HUES6 (cell line): ENCODE measurements around the gene ESR2.

Source experiments
- H3K27ac ChIP-seq: 2 replicates; pipeline ENCODE4 v1.7.0; 2013; ENCODE audit warnings: low read depth, mild to moderate bottlenecking, low read length, inconsistent platforms
- H3K27me3 ChIP-seq: 2 replicates; pipeline ENCODE4 v1.6.1; 2013; ENCODE audit warnings: low read length; ENCODE audit not compliant: control insufficient read depth, insufficient read depth
- H3K36me3 ChIP-seq: 2 replicates; pipeline ENCODE4 v1.6.1; 2013; ENCODE audit warnings: low read length; ENCODE audit not compliant: control insufficient read depth, insufficient read depth
- H3K4me1 ChIP-seq: 2 replicates; pipeline ENCODE4 v1.6.1; 2013; ENCODE audit warnings: low read length; ENCODE audit not compliant: control insufficient read depth, insufficient read depth
- H3K4me3 ChIP-seq: 2 replicates; pipeline ENCODE4 v1.5.1; 2013; ENCODE audit warnings: low read depth, low read length
- H3K9ac ChIP-seq: one replicate; pipeline ENCODE4 v1.6.1; 2013; ENCODE audit warnings: mild to moderate bottlenecking, low read length
- H3K9me3 ChIP-seq: 2 replicates; pipeline ENCODE4 v1.6.1; 2013; ENCODE audit warnings: low read depth, low read length; ENCODE audit not compliant: control insufficient read depth, insufficient read depth

ESR2 gene

GRCh38 chr14:64209444-64210131 lies 84.6 kb downstream of the ESR2 start:
- H3K4me1 ChIP-seq: no peaks in the 10 kb centered on the region
- no peak overlapping the region for H3K9ac ChIP-seq

GRCh38 chr14:64208981-64209380 lies 85.2 kb downstream of the ESR2 start:
- Histone ChIP-seq H3K36me3 (peaks cover 58% of the 10 kb centered on the region), H3K27me3 (no peaks in the 10 kb centered on the region), H3K4me3 (no peak overlapping the region), H3K9me3 (no peaks in the 10 kb centered on the region), H3K4me1 (no peaks in the 10 kb centered on the region), H3K9ac (no peak overlapping the region), H3K27ac (no peak overlapping the region)

More at GRCh38 chr14:64209444-64210131, 84.6 kb downstream of the ESR2 start:
- Histone ChIP-seq H3K27me3 (no peaks in the 10 kb centered on the region), H3K9me3 (no peaks in the 10 kb centered on the region), H3K36me3 (peaks cover 64% of the 10 kb centered on the region), H3K27ac (no peak overlapping the region), H3K4me3 (no peak overlapping the region)

DNA sequence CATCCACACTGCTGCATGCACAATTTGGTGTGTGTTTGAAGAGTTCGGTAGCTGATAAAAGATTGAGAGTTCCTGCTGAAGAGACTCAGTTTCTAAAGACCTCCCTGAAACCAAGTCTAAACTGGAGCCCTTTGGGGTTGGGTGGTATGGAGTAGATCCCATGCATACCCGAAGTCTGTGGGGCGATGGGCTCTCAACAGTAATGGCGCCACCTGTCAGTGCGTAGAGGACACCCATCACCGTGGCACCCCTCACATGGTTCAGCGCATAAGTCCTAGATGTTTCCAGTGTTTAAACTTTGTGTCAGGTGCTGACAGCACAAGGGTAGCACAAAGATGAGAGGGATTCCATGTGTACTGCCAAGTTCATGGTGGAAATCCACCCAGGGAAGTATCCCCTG lies 85.9 kb downstream of the ESR2 start:
- Histone ChIP-seq H3K4me1 (no peaks in the 10 kb centered on the region), H3K9ac (no peak overlapping the region), H3K36me3 (peaks cover 51% of the 10 kb centered on the region), H3K9me3 (no peaks in the 10 kb centered on the region), H3K4me3 (no peak overlapping the region), H3K27ac (no peak overlapping the region), H3K27me3 (no peaks in the 10 kb centered on the region)

DNA sequence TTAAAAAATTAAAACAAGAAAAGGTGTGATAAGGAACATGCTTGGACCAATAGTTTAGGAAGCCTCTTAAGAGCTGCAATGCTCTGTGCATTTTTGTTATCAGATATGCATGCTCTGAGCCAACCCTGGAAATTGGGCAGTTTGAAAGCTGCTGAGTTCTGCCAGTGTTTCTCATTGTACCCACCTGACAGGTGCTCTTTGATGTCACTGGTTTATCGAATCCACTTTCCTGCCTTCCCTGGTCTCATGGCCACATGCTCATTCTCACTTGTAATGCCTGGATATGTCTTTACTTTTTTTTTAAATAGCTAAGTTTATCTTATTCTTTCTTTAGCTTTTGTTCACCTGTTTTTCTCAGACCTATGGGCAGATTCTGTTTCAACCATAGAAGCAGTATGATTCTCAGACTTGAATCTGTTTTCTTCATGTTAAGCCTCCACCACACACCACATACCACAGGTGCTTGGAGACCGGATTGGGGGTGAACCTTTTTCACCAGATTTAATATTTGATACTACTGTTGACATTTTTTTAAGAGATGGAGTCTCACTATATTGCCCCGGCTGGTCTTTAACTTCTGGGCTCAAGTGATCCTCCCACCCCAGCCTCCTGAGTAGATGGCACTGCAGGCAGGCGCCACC lies 90.7 kb downstream of the ESR2 start:
- H3K4me1 ChIP-seq: peaks cover 15% of the 10 kb centered on the region
- no peak overlapping the region for H3K4me3 ChIP-seq
- H3K9ac ChIP-seq: no peak overlapping the region
- no peaks in the 10 kb centered on the region for H3K9me3 ChIP-seq
- no peak overlapping the region for H3K27ac ChIP-seq
- peaks cover 7% of the 10 kb centered on the region for H3K36me3 ChIP-seq
- no peaks in the 10 kb centered on the region for H3K27me3 ChIP-seq

DNA sequence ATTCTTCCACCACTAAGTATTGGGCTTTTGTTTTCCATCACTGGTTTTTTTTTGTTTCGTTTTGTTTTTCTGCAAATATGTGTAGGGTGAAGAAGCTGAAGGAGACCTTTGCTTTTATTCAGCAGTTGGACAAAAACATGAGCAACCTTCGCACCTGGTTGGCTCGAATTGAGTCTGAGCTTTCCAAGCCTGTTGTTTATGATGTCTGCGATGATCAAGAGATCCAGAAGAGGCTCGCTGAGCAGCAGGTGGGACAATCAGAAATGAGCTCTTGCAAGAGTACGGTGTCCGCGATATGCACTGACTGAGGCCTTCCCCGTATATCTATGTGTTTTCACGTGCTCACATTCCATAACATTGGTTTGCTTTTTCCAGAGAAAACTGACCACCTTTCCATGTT lies 91.5 kb downstream of the ESR2 start:
- H3K4me3 ChIP-seq: no peak overlapping the region
- H3K27ac ChIP-seq: no peak overlapping the region
- no peaks in the 10 kb centered on the region for H3K27me3 ChIP-seq
- no peak overlapping the region for H3K9ac ChIP-seq
- H3K36me3 ChIP-seq: no peaks in the 10 kb centered on the region; the same call in 1 of the 2 replicates
- H3K9me3 ChIP-seq: no peaks in the 10 kb centered on the region
- H3K4me1 ChIP-seq: peaks cover 15% of the 10 kb centered on the region

GRCh38 chr14:64201921-64202545 lies 92.1 kb downstream of the ESR2 start:
- Histone ChIP-seq H3K27me3 (no peaks in the 10 kb centered on the region), H3K9ac (no peak overlapping the region), H3K36me3 (no peaks in the 10 kb centered on the region; the same call in 1 of the 2 replicates), H3K4me1 (peaks cover 19% of the 10 kb centered on the region), H3K27ac (no peak overlapping the region), H3K4me3 (no peak overlapping the region), H3K9me3 (no peaks in the 10 kb centered on the region)

DNA sequence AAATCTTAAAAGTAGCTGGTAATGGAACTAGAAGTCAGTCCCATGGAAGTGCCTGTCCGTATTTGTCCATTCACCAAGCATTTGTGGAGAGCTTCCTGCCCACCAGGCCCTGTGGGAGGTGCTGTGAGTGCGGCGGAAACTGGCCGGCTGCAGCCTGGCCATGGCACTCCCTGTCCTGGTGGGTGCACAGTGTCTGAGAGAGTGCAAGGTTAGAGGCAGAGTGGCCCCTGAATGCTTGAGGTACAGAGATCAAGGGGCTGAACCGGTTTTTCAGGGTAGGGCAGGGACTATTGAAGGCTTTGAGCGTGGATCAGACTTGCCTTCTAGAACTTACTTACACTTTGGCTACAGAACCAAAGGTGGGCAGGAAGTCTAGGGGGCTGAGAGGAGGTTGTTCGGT lies 92.9 kb downstream of the ESR2 start:
- no peaks in the 10 kb centered on the region; the same call in 1 of the 2 replicates for H3K36me3 ChIP-seq
- H3K27ac ChIP-seq: no peak overlapping the region
- H3K9ac ChIP-seq: no peak overlapping the region
- H3K4me3 ChIP-seq: no peak overlapping the region
- H3K9me3 ChIP-seq: no peaks in the 10 kb centered on the region
- peaks cover 26% of the 10 kb centered on the region for H3K4me1 ChIP-seq
- H3K27me3 ChIP-seq: no peaks in the 10 kb centered on the region

GRCh38 chr14:64200170-64200569 lies 94.0 kb downstream of the ESR2 start:
- peaks cover 31% of the 10 kb centered on the region for H3K4me1 ChIP-seq
- no peak overlapping the region for H3K27ac ChIP-seq
- H3K36me3 ChIP-seq: no peaks in the 10 kb centered on the region; the same call in 1 of the 2 replicates
- H3K27me3 ChIP-seq: no peaks in the 10 kb centered on the region
- H3K9ac ChIP-seq: peak overlapping the region; percentile 36
- H3K9me3 ChIP-seq: no peaks in the 10 kb centered on the region
- no peak overlapping the region for H3K4me3 ChIP-seq

- Histone ChIP-seq H3K27me3 (no peaks in the 10 kb centered on the region), H3K36me3 (no peaks in the 10 kb centered on the region; the same call in 1 of the 2 replicates), H3K9me3 (no peaks in the 10 kb centered on the region), H3K27ac (no peak overlapping the region), H3K9ac (no peak overlapping the region), H3K4me1 (peaks cover 43% of the 10 kb centered on the region), H3K4me3 (no peak overlapping the region)
Observed at GRCh38 chr14:64198486-64198885, 95.7 kb downstream of the ESR2 start.

GRCh38 chr14:64197996-64198395 lies 96.2 kb downstream of the ESR2 start:
- H3K27ac ChIP-seq: no peak overlapping the region
- H3K27me3 ChIP-seq: no peaks in the 10 kb centered on the region
- H3K4me3 ChIP-seq: no peak overlapping the region
- peaks cover 48% of the 10 kb centered on the region for H3K4me1 ChIP-seq
- H3K9ac ChIP-seq: no peak overlapping the region
- no peaks in the 10 kb centered on the region for H3K9me3 ChIP-seq
- H3K36me3 ChIP-seq: no peaks in the 10 kb centered on the region; the same call in 1 of the 2 replicates

GRCh38 chr14:64196814-64197411 lies 97.3 kb downstream of the ESR2 start:
- peak overlapping the region; percentile 54 for H3K4me3 ChIP-seq
- H3K4me1 ChIP-seq: peaks cover 55% of the 10 kb centered on the region
- 0 out of 2 replicates have a peak, but pooled peaks cover 4% of the 10 kb centered on the region for H3K36me3 ChIP-seq
- H3K9me3 ChIP-seq: no peaks in the 10 kb centered on the region
- peak overlapping the region; percentile 29 for H3K9ac ChIP-seq
- no peaks in the 10 kb centered on the region for H3K27me3 ChIP-seq
- H3K27ac ChIP-seq: no peak overlapping the region
